GM12873 (cell line): ENCODE results near the gene DNAL4.

Experiments
- TF ChIP-seq, protein P1 (sequence below): IDR thresholded peaks from 2 replicates; pipeline ENCODE4 v1.5.1; 2012; ENCODE audit warnings: low read depth, mild to moderate bottlenecking, moderate library complexity, low read length, control low read depth; ENCODE audit not compliant: insufficient read depth; ENCODE audit errors: missing control alignments

Gene DNAL4

DNA sequence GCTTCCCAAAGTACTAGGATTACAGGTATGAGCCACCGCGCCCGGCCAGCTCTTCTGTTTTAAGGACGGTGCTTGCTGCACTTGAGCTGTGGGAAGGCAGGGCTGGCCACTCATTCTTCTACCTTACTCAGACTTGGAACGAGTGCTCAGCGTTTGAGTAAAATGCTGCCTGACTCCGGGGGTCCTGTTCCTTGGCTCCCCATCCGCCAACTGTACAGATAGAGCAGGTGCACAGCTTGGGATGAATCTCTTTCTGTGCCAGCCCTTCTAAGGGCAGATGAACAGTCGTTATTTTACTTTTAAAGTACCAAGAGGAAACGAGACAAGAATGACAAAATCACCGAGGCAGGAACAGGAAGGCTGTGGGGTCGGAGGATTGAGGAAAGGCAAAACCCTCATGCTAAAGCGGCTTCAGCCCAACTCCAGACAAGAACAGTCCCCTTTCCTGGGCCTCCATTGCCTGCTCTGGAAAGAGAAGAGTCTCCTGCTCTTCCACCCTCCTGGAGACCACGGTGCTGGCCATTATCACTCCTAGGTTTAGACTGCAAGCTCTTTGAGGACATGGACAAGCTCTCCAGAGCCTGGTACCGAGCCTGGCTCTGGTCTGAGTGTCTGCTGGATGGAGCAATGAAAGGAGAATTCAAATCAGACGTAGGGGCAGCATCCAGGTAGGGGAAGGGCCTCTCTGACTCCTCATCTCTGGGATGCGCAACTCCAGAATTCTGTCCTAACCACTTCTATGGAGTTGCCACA, 37.1 kb downstream of the DNAL4 start:
- TF ChIP-seq, protein P1, sequence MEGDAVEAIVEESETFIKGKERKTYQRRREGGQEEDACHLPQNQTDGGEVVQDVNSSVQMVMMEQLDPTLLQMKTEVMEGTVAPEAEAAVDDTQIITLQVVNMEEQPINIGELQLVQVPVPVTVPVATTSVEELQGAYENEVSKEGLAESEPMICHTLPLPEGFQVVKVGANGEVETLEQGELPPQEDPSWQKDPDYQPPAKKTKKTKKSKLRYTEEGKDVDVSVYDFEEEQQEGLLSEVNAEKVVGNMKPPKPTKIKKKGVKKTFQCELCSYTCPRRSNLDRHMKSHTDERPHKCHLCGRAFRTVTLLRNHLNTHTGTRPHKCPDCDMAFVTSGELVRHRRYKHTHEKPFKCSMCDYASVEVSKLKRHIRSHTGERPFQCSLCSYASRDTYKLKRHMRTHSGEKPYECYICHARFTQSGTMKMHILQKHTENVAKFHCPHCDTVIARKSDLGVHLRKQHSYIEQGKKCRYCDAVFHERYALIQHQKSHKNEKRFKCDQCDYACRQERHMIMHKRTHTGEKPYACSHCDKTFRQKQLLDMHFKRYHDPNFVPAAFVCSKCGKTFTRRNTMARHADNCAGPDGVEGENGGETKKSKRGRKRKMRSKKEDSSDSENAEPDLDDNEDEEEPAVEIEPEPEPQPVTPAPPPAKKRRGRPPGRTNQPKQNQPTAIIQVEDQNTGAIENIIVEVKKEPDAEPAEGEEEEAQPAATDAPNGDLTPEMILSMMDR, result no peak

DNA sequence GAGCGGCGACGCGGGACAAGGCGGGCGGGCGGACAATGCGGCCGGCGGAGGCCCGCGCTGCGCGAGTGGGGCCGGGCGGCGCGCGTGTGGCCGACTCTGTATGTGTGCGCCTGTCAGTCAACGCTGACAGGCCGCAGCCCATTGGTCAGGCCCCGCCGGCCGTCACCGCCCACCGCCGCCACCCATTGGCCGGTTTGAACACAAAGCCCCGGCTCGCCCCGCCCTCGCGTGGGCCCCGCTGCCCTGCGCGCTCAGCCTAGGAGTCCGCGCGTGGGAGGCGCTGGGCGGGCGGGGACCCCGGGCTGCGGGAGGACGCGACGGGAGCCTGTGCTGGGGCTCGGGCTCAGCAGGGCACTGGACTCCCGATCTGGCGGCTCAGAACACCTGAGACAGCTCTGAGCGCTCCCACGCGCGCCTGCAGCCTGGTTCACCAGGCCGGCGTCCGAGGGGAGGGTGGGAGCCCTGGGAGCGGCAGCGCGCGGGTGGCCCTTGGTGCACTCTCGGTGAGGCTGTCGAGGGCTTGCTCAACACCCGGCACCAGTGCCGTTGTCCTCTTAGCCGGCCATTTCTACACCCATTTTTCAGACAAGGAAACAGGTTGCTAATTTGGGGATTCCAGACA, 37.9 kb downstream of the DNAL4 start, which contains the start of gene SUN2:
SUN2 (minus strand) TSS at position 88 of the 622 bp plus-strand sequence. CDS start 3,370 bp downstream, outside the sequence.
- TF ChIP-seq, protein P1, result no peak

DNA sequence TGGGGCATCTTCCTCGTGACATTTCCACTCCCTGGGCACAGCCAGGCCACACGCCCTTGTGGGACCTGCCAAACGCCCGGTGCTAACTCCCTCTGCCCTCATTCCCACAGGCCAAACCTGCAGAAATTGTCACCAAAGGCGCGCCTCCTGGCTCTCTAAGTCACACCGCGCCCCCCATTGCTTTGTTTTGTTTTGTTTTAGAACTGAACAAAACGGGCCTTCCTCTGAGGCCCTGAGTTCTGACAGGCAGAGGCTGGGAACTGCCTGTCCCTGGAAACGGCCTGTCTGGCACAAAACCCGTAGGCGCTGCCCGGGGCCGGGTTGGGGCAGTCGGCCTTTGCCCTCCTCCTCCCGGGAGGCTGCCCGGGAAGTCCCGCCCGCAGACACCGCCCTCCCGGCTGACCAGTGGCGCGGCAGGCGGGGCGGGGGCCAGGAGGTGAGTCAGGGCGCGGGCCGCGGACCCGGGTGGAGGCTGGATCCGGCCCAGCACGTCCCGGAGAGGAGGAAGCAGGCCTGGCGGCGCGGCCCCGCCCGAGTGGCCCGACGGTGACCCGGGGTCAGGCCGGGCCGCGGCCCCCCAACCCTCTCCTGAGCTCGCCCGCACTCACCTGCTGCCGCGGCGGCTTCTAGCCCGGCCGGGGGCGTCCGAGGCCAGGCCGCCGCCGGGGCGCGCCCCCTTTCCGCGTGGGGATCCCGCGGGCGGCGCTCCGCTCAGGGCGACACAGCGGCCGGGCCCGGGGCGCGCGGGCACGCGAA, 38.6 kb downstream of the DNAL4 start:
- TF ChIP-seq, protein P1, result no peak

DNA sequence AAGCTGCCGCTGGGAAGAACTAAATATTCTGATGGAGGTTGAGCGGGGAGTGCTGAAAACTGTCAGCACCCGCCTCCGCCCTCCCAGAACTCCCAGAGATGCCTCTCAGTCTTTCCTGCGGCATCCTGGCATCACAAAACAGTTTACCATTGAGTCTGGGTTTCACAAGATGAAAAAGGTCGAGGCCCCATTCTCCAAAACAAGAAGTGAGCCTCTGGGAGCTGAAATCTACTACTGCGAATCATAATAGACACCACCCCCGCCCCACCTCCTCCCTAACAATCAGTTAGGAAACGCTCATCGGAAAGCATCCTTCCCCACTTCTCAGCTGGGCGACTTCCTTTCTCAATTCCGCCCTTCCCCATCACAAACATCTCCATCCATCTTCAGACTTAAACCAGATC, 39.2 kb downstream of the DNAL4 start:
- TF ChIP-seq, protein P1, result no peak

DNA sequence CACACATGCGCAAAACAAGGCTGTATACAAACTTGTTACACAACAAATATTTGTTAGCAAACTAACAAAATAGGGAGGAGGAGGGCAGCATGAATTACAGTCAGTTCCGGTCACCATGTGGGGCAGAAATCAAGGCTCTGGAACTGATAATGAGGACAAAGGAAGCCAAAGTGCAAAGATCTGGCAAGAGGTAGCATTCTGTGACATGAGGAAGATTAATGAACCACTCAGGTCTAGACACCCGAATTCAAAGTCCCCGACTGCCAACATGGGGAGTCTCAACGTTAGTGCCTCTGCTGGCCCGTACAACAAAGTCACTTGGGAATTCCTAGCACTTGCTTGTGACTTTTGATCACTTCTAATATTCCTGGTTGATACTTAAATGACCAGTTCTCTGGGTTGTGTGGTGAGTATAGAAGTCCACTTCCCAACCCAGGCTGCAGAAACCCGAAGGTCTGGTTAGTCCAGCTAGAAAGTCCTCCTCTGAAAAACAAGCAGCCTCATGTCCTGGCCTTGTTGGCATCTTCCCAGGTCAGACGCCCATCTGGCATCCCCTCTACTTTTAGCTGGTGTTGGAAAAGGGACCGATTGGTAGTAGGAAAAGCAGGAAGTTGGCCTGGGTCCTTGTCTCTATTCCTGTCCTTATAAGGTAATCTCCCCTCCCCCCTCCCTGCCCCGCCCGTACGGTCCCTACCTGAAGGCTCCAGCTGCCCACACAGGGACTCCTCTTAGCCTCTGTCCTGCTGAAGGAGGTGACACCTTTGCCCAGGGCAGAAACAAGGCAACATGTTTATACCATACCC, 39.8 kb downstream of the DNAL4 start:
- TF ChIP-seq, protein P1, result no peak

DNA sequence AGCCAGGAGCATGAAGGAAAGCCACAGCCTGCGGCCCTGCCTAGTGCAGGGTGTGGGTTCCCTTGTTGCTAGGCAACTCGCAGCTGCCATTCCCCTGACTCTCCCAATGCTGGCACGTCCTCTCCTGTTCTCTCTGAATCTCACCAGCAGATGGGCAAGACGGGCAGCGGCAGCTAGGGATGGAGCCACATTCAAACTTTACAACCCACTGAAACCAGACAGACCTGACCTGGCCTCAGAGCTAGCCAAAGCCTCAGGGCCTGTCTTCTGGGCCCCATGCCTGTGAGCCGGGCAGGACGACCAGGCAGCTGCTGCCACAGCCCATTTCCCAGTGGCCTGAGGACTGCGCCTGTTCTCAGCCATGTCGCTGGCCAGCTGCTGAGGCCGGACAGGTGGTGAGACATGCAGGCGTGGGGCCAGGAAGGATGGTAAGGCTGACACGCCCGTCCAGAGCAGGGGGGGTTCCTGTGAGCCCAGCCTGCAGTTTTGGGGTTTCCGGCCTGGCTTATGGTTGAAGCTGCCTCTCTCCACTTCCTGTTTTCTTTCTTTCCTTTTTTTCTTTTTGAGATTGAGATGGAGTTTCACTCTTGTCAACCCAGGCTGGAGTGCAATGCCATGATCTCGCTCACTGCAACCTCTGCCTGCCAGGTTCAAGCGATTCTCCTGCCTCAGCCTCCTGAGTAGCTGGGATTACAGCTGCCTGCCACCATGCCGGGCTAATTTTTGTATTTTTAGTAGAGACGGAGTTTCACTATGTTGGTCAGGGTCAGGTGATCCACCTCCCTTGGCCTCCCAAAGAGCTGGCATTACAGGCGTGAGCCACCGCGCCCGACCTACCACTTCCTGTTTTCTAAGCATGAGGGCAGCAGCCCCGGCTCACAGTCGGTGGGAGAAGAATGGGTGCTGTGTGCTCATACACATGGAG, 42.3 kb downstream of the DNAL4 start:
- TF ChIP-seq, protein P1, result no peak
